Measurements from ENCODE around the gene NTSR1.

NTSR1 gene

GRCh38 chr20:62773845-62774714 lies 65.4 kb downstream of the NTSR1 start:
- H3K4me3 ChIP-seq (ENCODE audit: low read depth, low read length), result no peak overlapping the region
- H3K27ac ChIP-seq, result no peak overlapping the region
- no peaks in the 10 kb centered on the region for H3K36me3 ChIP-seq (replicated peaks)
- no peak for DNase-seq
- in situ Hi-C loops (cut with HindIII; ENCODE audit: low pct_ligation_motif_present, low sequenced_read_pairs), result no loop called here
- no peak for TF ChIP-seq CTCF (IDR thresholded peaks at IDR 0.05; ENCODE audit: low read depth, low read length, missing control alignments)
- no peaks in the 10 kb centered on the region for H3K27me3 ChIP-seq (replicated peaks)

DNA sequence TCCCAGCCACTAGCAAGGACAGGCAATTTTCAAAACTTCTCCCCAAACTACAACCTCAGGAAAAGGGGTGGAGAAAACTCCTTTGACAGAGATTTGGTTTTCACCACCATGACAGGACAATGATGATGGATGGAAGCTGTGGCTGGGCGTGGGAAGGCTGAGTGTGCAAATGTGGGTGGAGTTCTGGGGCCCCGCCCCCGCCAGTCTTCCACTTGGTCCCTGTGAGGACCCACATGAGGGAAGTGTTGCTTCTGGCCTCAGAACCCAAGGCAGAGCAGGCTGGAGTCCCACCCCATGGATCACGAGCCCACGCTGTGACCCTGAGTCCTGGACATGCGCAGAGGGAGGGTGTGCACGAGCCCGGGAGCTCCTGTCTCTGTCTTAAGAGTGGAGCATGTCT lies 66.1 kb downstream of the NTSR1 start:
- TF ChIP-seq CTCF (IDR thresholded peaks at IDR 0.05; ENCODE audit: low read depth, low read length, missing control alignments), result no peak
- Histone ChIP-seq H3K27me3 (replicated peaks) (no peaks in the 10 kb centered on the region), H3K36me3 (replicated peaks) (no peaks in the 10 kb centered on the region), H3K27ac (no peak overlapping the region), H3K4me3 (ENCODE audit: low read depth, low read length) (no peak overlapping the region)
- DNase-seq, result no peak
- in situ Hi-C loops (cut with HindIII; ENCODE audit: low pct_ligation_motif_present, low sequenced_read_pairs), result no loop called here

- no peaks in the 10 kb centered on the region for H3K27me3 ChIP-seq (replicated peaks)
- in situ Hi-C loops (cut with HindIII; ENCODE audit: low pct_ligation_motif_present, low sequenced_read_pairs), result no loop called here
- no peak for TF ChIP-seq CTCF (IDR thresholded peaks at IDR 0.05; ENCODE audit: low read depth, low read length, missing control alignments)
- H3K36me3 ChIP-seq (replicated peaks), result no peaks in the 10 kb centered on the region
- no peak overlapping the region for H3K27ac ChIP-seq
- H3K4me3 ChIP-seq (ENCODE audit: low read depth, low read length), result no peak overlapping the region
- no peak for DNase-seq
These were observed 66.6 kb downstream of the NTSR1 start for GRCh38 chr20:62775206-62775605.

GRCh38 chr20:62776035-62776691 lies 67.5 kb downstream of the NTSR1 start:
- Histone ChIP-seq H3K36me3 (replicated peaks) (no peaks in the 10 kb centered on the region), H3K27ac (no peak overlapping the region), H3K27me3 (replicated peaks) (no peaks in the 10 kb centered on the region), H3K4me3 (ENCODE audit: low read depth, low read length) (no peak overlapping the region)
- in situ Hi-C loops (cut with HindIII; ENCODE audit: low pct_ligation_motif_present, low sequenced_read_pairs), result no loop called here
- DNase-seq, result no peak
- TF ChIP-seq CTCF (IDR thresholded peaks at IDR 0.05; ENCODE audit: low read depth, low read length, missing control alignments), result no peak

DNA sequence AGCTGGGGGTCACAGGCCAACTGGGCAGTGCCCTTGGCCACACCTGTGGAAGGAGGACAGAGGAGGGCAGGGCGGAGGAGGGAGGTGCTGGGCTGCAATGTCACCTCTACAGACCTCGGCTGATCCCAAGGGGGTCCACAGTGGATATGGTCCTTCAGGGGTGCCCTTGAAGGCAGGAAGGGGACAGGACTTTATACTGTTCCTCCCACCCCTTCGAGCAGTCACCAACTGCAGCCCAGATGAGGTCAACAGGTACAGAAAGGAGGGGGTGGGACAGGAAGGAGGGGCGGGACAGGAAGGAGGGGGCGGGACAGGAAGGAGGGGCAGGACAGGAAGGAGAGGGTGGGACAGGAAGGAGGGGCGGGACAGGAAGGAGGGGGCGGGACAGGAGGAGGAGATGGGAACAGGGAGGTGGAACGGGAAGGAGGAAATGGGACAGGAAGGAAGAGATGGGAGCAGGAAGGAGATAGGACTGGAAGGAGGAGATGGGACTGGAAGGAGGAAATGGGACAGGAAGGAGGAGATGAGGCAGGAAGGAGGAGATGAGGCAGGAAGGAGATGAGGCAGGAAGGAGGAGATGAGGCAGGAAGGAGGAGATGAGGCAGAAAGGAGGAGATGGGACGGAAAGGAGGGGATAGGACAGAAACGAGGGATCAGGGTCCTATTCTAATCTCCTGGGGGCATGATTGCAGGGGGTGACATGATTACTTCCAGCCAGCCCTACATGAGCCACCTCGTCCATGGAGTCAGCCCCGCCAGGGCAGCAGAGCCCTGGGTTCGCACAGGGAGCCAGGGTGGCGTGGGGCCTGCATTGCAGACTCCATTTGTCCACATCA lies 68.3 kb downstream of the NTSR1 start:
- no peak for TF ChIP-seq CTCF (IDR thresholded peaks at IDR 0.05; ENCODE audit: low read depth, low read length, missing control alignments)
- in situ Hi-C loops (cut with HindIII; ENCODE audit: low pct_ligation_motif_present, low sequenced_read_pairs), result no loop called here
- Histone ChIP-seq H3K27me3 (replicated peaks) (no peaks in the 10 kb centered on the region), H3K27ac (no peak overlapping the region), H3K4me3 (ENCODE audit: low read depth, low read length) (no peak overlapping the region), H3K36me3 (replicated peaks) (no peaks in the 10 kb centered on the region)
- no peak for DNase-seq
